H9 (cell line): Measurements from ENCODE around the gene FANK1. TPM values are rescaled to one million over a fixed set of nuclear protein-coding genes. Genes with fewer than 3 reads are reported as not detected.

Source experiments
- DNase-seq: peaks from one replicate; pipeline ENCODE4 v3.0.0-alpha.2; 2017
- H2AFZ ChIP-seq: one replicate; pipeline ENCODE4 v1.6.1; 2013; ENCODE audit warnings: mild to moderate bottlenecking, low read length, control low read depth, moderate library complexity
- H2AK5ac ChIP-seq: 2 replicates; pipeline ENCODE4 v1.6.1; 2013; ENCODE audit warnings: low read length, control low read depth, mixed read lengths; ENCODE audit not compliant: insufficient read length
- H2BK120ac ChIP-seq: one replicate; pipeline ENCODE4 v1.6.1; 2013; ENCODE audit warnings: low read depth, mild to moderate bottlenecking, low read length, control low read depth, inconsistent platforms; ENCODE audit not compliant: poor library complexity, severe bottlenecking
- H2BK12ac ChIP-seq: 2 replicates; pipeline ENCODE4 v1.6.1; 2013; ENCODE audit warnings: low read length, control low read depth, mixed read lengths, low read depth; ENCODE audit not compliant: insufficient read length
- H2BK15ac ChIP-seq: 2 replicates; pipeline ENCODE4 v1.6.1; 2013; ENCODE audit warnings: low read depth, low read length, control low read depth
- H2BK20ac ChIP-seq: one replicate; pipeline ENCODE4 v1.6.1; 2013; ENCODE audit warnings: low read depth, mild to moderate bottlenecking, low read length, control low read depth, inconsistent platforms; ENCODE audit not compliant: poor library complexity, severe bottlenecking
- H2BK5ac ChIP-seq: 2 replicates; pipeline ENCODE4 v1.6.1; 2013; ENCODE audit warnings: low read length, control low read depth, mixed read lengths; ENCODE audit not compliant: insufficient read length
- H3K14ac ChIP-seq: 2 replicates; pipeline ENCODE4 v1.6.1; 2013; ENCODE audit warnings: low read length, control low read depth; ENCODE audit not compliant: insufficient read depth
- H3K18ac ChIP-seq: 2 replicates; pipeline ENCODE4 v1.6.1; 2013; ENCODE audit warnings: low read depth, mild to moderate bottlenecking, mixed read lengths, low read length, control low read depth; ENCODE audit not compliant: insufficient read length
- H3K23ac ChIP-seq: 2 replicates; pipeline ENCODE4 v1.6.1; 2013; ENCODE audit warnings: low read length, control low read depth, mixed read lengths, low read depth; ENCODE audit not compliant: insufficient read length
- H3K23me2 ChIP-seq: 2 replicates; pipeline ENCODE4 v1.6.1; 2013; ENCODE audit warnings: low read depth, mild to moderate bottlenecking, mixed read lengths, low read length, control low read depth; ENCODE audit not compliant: insufficient read length, poor library complexity, severe bottlenecking
- H3K27ac ChIP-seq: 2 replicates; pipeline ENCODE4 v1.5.1; 2013; ENCODE audit warnings: low read length, control low read depth, mixed read lengths, low read depth; ENCODE audit not compliant: insufficient read length
- H3K27me3 ChIP-seq: 2 replicates; pipeline ENCODE4 v1.6.1; 2013; ENCODE audit warnings: low read length, control low read depth, inconsistent platforms; ENCODE audit not compliant: insufficient read depth
- H3K4ac ChIP-seq: 2 replicates; pipeline ENCODE4 v1.6.1; 2013; ENCODE audit warnings: low read depth, mild to moderate bottlenecking, control low read depth, inconsistent platforms, low read length, moderate library complexity
- H3K4me1 ChIP-seq: 2 replicates; pipeline ENCODE4 v1.6.1; 2013; ENCODE audit warnings: low read length, control low read depth, inconsistent platforms; ENCODE audit not compliant: insufficient read depth
- H3K4me2 ChIP-seq: 2 replicates; pipeline ENCODE4 v1.6.1; 2013; ENCODE audit warnings: low read length, control low read depth, mixed read lengths; ENCODE audit not compliant: insufficient read length, insufficient read depth
- H3K56ac ChIP-seq: 2 replicates; pipeline ENCODE4 v1.6.1; 2013; ENCODE audit warnings: low read depth, mild to moderate bottlenecking, mixed read lengths, low read length, control low read depth; ENCODE audit not compliant: insufficient read length
- H3K79me1 ChIP-seq: 2 replicates; pipeline ENCODE4 v1.6.1; 2013; ENCODE audit warnings: low read depth, mild to moderate bottlenecking, moderate library complexity, low read length, control low read depth, inconsistent platforms; ENCODE audit not compliant: insufficient read depth, poor library complexity, severe bottlenecking
- H3K79me2 ChIP-seq: 2 replicates; pipeline ENCODE4 v1.6.1; 2013; ENCODE audit warnings: low read length, control low read depth, inconsistent platforms; ENCODE audit not compliant: insufficient read depth
- H3K9ac ChIP-seq: 2 replicates; pipeline ENCODE4 v1.6.1; 2013; ENCODE audit warnings: low read length, control low read depth, mixed read lengths; ENCODE audit not compliant: insufficient read length; ENCODE audit errors: extremely low read depth
- H3K9me3 ChIP-seq: one replicate; pipeline ENCODE4 v1.6.1; 2013; ENCODE audit warnings: low read depth, low read length, inconsistent platforms; ENCODE audit not compliant: control insufficient read depth
- H3T11ph ChIP-seq: one replicate; pipeline ENCODE4 v1.6.1; 2013; ENCODE audit warnings: mild to moderate bottlenecking, low read length, control low read depth, inconsistent platforms
- H4K20me1 ChIP-seq: one replicate; pipeline ENCODE4 v1.6.1; 2013; ENCODE audit not compliant: control insufficient read depth, insufficient read length, insufficient read depth
- H4K5ac ChIP-seq: 2 replicates; pipeline ENCODE4 v1.6.1; 2013; ENCODE audit warnings: low read depth, mild to moderate bottlenecking, mixed read lengths, low read length, control low read depth; ENCODE audit not compliant: insufficient read length
- H4K8ac ChIP-seq: replicated peaks from 2 replicates; pipeline ENCODE4 v1.6.1; 2013; ENCODE audit warnings: low read length, control low read depth, mixed read lengths, low read depth; ENCODE audit not compliant: insufficient read length
- H4K91ac ChIP-seq: 2 replicates; pipeline ENCODE4 v1.6.1; 2013; ENCODE audit warnings: low read depth, mild to moderate bottlenecking, moderate library complexity, mixed read lengths, low read length, control low read depth; ENCODE audit not compliant: insufficient read length
- H3K27ac Mint-ChIP-seq, 3 experiments: 2 replicates in 2 of 3; 3 replicates in 1 of 3; pipeline ENCODE4 v1.8.0; 2020 to 2021; ENCODE audit warnings: mixed read lengths in 3 of 3, mild to moderate bottlenecking in 1 of 3, moderate library complexity in 1 of 3
- H3K27me3 Mint-ChIP-seq: 2 replicates; pipeline ENCODE4 v1.8.0; 2021; ENCODE audit warnings: low read depth, mild to moderate bottlenecking, moderate library complexity, mixed read lengths
- H3K36me3 Mint-ChIP-seq, 3 experiments: 2 replicates in 2 of 3; 3 replicates in 1 of 3; pipeline ENCODE4 v1.8.0; 2020 to 2021; ENCODE audit warnings: low read depth in 3 of 3, mixed read lengths in 3 of 3; ENCODE audit not compliant: insufficient read depth in 1 of 3
- H3K4me1 Mint-ChIP-seq, 2 experiments: 2 replicates each; pipeline ENCODE4 v1.8.0; 2020; ENCODE audit warnings: mixed read lengths in 2 of 2
- H3K4me3 Mint-ChIP-seq, 2 experiments: 2 replicates in 1 of 2; 3 replicates in 1 of 2; pipeline ENCODE4 v1.8.0; 2020 to 2021; ENCODE audit warnings: mild to moderate bottlenecking in 2 of 2, mixed read lengths in 2 of 2, moderate library complexity in 1 of 2
- H3K9me3 Mint-ChIP-seq, 2 experiments: 2 replicates in 1 of 2; 3 replicates in 1 of 2; pipeline ENCODE4 v1.8.0; 2020; ENCODE audit warnings: mild to moderate bottlenecking in 2 of 2, mixed read lengths in 2 of 2, moderate library complexity in 1 of 2
- WGBS: extraction: QIAGEN DNeasy Blood & Tissue Kit; methylation state at CpG from one replicate; pipeline ENCODE4 v1.1.7; 2013; ENCODE audit warnings: missing lambda C conversion rate, low lambda C conversion rate, mixed read lengths; ENCODE audit not compliant: insufficient read length; ENCODE audit errors: extremely low coverage; 5-methylcytosine and 5-hydroxymethylcytosine counted together
- total RNA-seq: library from RNA; stranded (reverse); gene quantifications from 2 replicates; pipeline ENCODE4 v1.2.1, GENCODE V29; 2021
- TF ChIP-seq, protein P1 (sequence below): fragments of 200-600 bp; sonication (generic); conservative IDR thresholded peaks from 3 replicates; pipeline ENCODE4 v1.8.0; 2021; ENCODE audit warnings: antibody characterized with exemption, mild to moderate bottlenecking

FANK1 gene
- total RNA-seq, 1 experiment from 2014 or later, result 0.68 TPM

DNA sequence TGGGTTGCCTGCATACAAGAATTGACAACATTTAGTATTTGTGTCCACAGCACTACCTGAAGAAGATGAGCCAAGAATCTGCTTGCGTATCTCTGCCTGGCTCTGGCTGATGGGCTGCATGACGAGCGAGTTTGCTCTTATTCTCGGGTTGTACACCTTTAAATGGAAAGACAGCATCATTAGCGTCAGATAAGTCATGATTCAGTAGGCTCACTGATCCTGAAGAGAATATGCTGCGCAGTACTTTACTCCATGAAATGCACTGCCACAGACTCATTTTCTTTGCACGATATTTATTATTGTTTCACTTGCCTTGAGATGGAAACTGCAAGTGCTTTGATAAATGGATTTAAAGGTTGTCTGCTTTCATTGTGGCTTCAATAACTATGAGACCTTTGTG lies 43.9 kb upstream of the FANK1 start:
- Histone ChIP-seq H3K56ac (no peak overlapping the region), H3K23me2 (no peaks in the 10 kb centered on the region), H2BK15ac (no peak overlapping the region), H3K27ac (no peak overlapping the region), H3K4ac (no peak overlapping the region), H2AK5ac (no peak overlapping the region), H3K9ac (no peak overlapping the region), H3K79me1 (no peaks in the 10 kb centered on the region), H4K20me1 (no peaks in the 10 kb centered on the region), H3K14ac (no peak overlapping the region), H2BK20ac (no peak overlapping the region), H3K4me1 (no peaks in the 10 kb centered on the region), H4K5ac (no peak overlapping the region), H2BK5ac (no peak overlapping the region), H2BK120ac (no peak overlapping the region), H4K91ac (no peak overlapping the region), H3K9me3 (no peaks in the 10 kb centered on the region), H3K27me3 (no peaks in the 10 kb centered on the region), H3T11ph (no peak overlapping the region), H3K4me2 (no peak overlapping the region), H3K18ac (no peak overlapping the region), H4K8ac (no peak overlapping the region), H3K23ac (no peak overlapping the region), H3K79me2 (no peaks in the 10 kb centered on the region), H2BK12ac (no peak overlapping the region), H2AFZ (no peak overlapping the region)
- Mint-ChIP-seq H3K9me3 (no peaks in the 10 kb centered on the region), H3K4me3 (no peak overlapping the region), H3K36me3 (peaks cover 7 to 36% (median 25%) of the 10 kb centered on the region in 3 experiments; a peak in 6 of 7 replicates), H3K27ac (no peak overlapping the region), H3K4me1 (no peaks in the 10 kb centered on the region), H3K27me3 (no peaks in the 10 kb centered on the region)
- DNase-seq, result no peak
- TF ChIP-seq, protein P1, sequence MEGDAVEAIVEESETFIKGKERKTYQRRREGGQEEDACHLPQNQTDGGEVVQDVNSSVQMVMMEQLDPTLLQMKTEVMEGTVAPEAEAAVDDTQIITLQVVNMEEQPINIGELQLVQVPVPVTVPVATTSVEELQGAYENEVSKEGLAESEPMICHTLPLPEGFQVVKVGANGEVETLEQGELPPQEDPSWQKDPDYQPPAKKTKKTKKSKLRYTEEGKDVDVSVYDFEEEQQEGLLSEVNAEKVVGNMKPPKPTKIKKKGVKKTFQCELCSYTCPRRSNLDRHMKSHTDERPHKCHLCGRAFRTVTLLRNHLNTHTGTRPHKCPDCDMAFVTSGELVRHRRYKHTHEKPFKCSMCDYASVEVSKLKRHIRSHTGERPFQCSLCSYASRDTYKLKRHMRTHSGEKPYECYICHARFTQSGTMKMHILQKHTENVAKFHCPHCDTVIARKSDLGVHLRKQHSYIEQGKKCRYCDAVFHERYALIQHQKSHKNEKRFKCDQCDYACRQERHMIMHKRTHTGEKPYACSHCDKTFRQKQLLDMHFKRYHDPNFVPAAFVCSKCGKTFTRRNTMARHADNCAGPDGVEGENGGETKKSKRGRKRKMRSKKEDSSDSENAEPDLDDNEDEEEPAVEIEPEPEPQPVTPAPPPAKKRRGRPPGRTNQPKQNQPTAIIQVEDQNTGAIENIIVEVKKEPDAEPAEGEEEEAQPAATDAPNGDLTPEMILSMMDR, result no peak
- WGBS, result no CpG with 5 or more reads among the region's 7 CpGs
